DND-41 (cell line): ENCODE results near the gene VAV3.

Experiments used
- EZH2 ChIP-seq: IDR thresholded peaks from 3 replicates; pipeline ENCODE4 v1.6.1; 2012; ENCODE audit warnings: borderline replicate concordance, low read depth, mild to moderate bottlenecking, moderate library complexity, low read length, inconsistent platforms; ENCODE audit not compliant: severe bottlenecking
- TF ChIP-seq, protein P1 (sequence below): IDR thresholded peaks from 2 replicates; pipeline ENCODE4 v1.5.1; 2012; ENCODE audit warnings: borderline replicate concordance, low read length, moderate library complexity, mild to moderate bottlenecking; ENCODE audit not compliant: poor library complexity, severe bottlenecking; ENCODE audit errors: extremely low read depth

DNA sequence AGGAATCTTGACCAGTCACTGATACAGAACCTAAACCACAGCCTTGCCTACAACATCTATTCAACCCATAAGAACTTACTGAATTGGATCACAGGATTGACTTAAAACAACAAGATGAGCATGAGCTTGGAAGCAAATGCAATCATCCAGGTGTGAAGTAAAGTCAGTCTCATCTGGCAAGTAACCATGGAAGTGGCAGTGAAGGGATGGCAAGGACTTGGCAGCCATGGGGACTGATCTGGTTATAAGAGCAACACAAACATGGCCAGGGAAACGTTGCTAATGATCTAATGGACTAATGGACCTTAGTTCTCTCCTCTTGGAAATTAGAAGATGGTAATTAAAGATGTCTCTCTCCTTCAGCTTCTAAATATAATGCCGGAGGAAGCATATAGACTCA, 133.1 kb downstream of the VAV3 start:
- TF ChIP-seq EZH2: no peak
- TF ChIP-seq, protein P1, sequence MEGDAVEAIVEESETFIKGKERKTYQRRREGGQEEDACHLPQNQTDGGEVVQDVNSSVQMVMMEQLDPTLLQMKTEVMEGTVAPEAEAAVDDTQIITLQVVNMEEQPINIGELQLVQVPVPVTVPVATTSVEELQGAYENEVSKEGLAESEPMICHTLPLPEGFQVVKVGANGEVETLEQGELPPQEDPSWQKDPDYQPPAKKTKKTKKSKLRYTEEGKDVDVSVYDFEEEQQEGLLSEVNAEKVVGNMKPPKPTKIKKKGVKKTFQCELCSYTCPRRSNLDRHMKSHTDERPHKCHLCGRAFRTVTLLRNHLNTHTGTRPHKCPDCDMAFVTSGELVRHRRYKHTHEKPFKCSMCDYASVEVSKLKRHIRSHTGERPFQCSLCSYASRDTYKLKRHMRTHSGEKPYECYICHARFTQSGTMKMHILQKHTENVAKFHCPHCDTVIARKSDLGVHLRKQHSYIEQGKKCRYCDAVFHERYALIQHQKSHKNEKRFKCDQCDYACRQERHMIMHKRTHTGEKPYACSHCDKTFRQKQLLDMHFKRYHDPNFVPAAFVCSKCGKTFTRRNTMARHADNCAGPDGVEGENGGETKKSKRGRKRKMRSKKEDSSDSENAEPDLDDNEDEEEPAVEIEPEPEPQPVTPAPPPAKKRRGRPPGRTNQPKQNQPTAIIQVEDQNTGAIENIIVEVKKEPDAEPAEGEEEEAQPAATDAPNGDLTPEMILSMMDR: no peak
